Tibial artery (tissue), 4 donors: Measurements from ENCODE around the gene SLC25A24.

Source experiments
- DNase-seq, 2 donors: peaks; one replicate each; pipeline ENCODE4 v3.0.0-alpha.2; 2019
- H3K27ac ChIP-seq, 2 donors: fragments of 200-600 bp; sonication (generic) in 1 of 2; 1 replicate in 1 of 2; 2 replicates in 1 of 2; pipeline ENCODE4 v1.5.1; 2018 to 2019; ENCODE audit warnings: mild to moderate bottlenecking in 1 of 2
- H3K27me3 ChIP-seq, 2 donors: fragments of 200-600 bp; sonication (generic) in 1 of 2; one replicate each; pipeline versions ENCODE4 v1.5.1 to v1.6.0; 2016 to 2019
- H3K36me3 ChIP-seq, 3 donors: fragments of 200-600 bp; sonication (generic) in 2 of 3; one replicate each; pipeline ENCODE4 v1.5.1; 2016 to 2019; ENCODE audit warnings: mild to moderate bottlenecking in 2 of 3
- H3K4me1 ChIP-seq, 4 donors: fragments of 200-600 bp; sonication (generic) in 2 of 4; 1 replicate in 3 of 4; 2 replicates in 1 of 4; pipeline ENCODE4 v1.5.1; 2016 to 2019
- H3K4me3 ChIP-seq, 2 donors: fragments of 200-600 bp; sonication (generic) in 1 of 2; 1 replicate in 1 of 2; 2 replicates in 1 of 2; pipeline ENCODE4 v1.5.1; 2018 to 2019; ENCODE audit warnings: mild to moderate bottlenecking in 2 of 2
- H3K9me3 ChIP-seq, 3 donors: fragments of 200-600 bp; sonication (generic) in 1 of 3; one replicate each; pipeline ENCODE4 v1.5.1; 2016 to 2019
- intact Hi-C: fragments of 100-400 bp; cut with DNase I; formaldehyde crosslinking; loops from one replicate; pipeline ENCODE4 v1.15.0; 2023; ENCODE audit warnings: low total_unique reads
- TF ChIP-seq, protein P1 (sequence below), 2 experiments: fragments of 200-600 bp in 1 of 2; fragments of 450-650 bp in 1 of 2; IDR thresholded peaks; one replicate each; pipeline ENCODE4 v1.5.1; 2017 to 2019; ENCODE audit warnings: antibody characterized with exemption in 2 of 2, mild to moderate bottlenecking in 1 of 2, moderate library complexity in 1 of 2

SLC25A24 gene

DNA sequence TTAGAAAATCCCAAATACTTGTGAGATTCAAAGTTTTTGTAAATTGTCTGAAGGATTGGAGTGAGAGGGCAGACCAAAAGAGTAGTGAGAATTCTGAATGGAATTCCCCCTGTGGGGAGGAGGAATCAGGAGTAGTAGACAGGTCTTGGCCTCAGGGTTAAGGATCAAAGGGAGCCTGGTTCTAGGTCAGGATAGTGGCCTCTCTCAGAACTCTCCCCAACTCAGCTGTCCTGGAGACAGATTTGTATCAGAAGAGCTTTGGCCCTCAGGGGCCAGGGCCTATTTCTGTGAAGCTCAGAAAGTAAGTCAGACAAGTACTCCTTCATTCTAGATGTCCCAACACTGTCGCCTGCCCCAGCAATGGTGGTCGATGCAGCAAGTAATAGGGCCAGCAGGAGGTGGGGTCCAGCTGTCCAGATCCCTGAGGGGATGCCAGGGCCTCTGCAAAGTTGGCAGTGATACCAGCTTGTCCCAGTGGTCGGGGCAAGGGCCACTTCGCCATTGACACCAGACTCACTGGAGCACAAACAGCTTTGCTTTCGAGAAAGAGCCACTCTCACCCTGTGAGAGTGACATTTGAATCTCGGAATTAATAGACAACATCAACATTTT, 115.2 kb downstream of the SLC25A24 start:
- Histone ChIP-seq H3K4me1 (no peaks in the 10 kb centered on the region), H3K4me3 (no peak overlapping the region), H3K36me3 (no peaks in the 10 kb centered on the region), H3K9me3 (no peaks in the 10 kb centered on the region), H3K27me3 (no peaks in the 10 kb centered on the region), H3K27ac (no peak overlapping the region)
- DNase-seq = no peak
- intact Hi-C loops = no loop called here
- TF ChIP-seq, protein P1, sequence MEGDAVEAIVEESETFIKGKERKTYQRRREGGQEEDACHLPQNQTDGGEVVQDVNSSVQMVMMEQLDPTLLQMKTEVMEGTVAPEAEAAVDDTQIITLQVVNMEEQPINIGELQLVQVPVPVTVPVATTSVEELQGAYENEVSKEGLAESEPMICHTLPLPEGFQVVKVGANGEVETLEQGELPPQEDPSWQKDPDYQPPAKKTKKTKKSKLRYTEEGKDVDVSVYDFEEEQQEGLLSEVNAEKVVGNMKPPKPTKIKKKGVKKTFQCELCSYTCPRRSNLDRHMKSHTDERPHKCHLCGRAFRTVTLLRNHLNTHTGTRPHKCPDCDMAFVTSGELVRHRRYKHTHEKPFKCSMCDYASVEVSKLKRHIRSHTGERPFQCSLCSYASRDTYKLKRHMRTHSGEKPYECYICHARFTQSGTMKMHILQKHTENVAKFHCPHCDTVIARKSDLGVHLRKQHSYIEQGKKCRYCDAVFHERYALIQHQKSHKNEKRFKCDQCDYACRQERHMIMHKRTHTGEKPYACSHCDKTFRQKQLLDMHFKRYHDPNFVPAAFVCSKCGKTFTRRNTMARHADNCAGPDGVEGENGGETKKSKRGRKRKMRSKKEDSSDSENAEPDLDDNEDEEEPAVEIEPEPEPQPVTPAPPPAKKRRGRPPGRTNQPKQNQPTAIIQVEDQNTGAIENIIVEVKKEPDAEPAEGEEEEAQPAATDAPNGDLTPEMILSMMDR (IDR thresholded peaks at IDR 0.05) = no peak
